NCI-H1105 treated with DMSO at 0.1 percent for 48 hours (cell line): ENCODE results near the gene EIF2D.
"Not testable (repeated sequence)": the region's sequence is repeated elsewhere in the genome, so short reads cannot be mapped to it uniquely, and the experiment has no call there.

Source experiments
- DNase-seq: peaks from one replicate; lab custom pipeline; 2025; lab: John Stamatoyannopoulos, UW

The EIF2D gene

GRCh38 chr1:206635080-206635977 lies 23.1 kb upstream of the EIF2D start, which contains the start of gene DYRK3:
Gene DYRK3, plus strand, starts transcription at chr1:206635536. Its CDS starts 168 bp downstream, at chr1:206635704.
- peak; percentile 93 for DNase-seq

DNA sequence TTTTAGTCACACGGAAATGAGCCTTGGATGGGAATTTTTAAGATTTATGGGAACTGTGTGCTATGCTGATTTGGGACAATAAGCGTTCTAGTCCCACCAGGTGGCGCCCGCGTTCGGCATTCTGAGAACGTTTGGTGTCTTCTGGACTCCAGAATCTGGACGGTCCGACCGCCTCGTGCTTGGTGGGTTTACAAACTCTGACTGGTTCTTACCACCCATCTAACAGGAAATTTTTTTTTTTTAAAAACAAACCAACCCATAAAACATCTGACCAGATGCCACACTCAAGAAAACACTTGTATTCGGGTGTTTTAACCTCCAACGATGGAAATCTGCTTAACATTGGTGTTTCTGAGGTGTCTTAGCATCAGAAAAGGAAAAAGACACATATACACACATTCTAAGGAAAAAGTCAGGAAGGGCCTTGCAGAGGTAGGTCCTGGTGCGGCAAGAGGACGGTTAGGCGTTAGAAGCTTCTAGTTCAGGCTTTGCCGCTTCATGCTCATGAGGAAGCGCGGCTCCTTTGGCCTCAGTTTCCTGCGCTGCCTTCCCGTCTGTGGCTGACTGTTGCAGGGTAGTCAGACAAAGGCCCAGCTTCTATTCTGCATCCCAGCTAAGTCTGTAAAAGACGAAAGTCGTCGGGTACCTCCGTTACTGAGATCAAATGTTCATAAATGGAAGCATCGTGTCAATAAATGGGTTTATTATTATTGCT lies 22.3 kb upstream of the EIF2D start:
- DNase-seq: peak; percentile 76

- DNase-seq: no peak
These were observed 21.4 kb upstream of the EIF2D start for GRCh38 chr1:206633708-206634121.

GRCh38 chr1:206631085-206631509 lies 18.8 kb upstream of the EIF2D start:
- peak; percentile 58 for DNase-seq

DNA sequence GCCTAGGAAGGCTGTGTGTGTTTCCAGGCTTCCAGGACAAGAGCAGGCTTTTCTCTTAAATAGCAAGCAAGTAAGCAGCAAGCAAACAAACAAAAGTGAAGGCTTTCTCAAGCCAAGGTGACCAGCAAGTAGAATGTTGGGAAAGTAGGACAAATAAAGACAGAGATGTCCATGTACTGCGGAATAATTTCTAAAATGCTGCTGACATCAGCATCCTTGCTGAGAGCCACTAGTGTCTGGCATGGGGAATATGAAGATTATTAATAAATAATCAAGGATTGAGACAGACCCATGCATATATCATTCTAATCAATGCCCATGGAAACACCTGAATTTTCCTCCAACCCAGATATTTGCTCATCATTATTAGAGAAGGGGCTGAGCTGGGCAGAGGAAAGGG lies 16.7 kb upstream of the EIF2D start:
- DNase-seq: no peak

GRCh38 chr1:206626396-206626795 lies 14.1 kb upstream of the EIF2D start:
- DNase-seq: not testable (repeated sequence)

GRCh38 chr1:206609229-206609991 lies 2.9 kb downstream of the EIF2D start:
- no peak for DNase-seq

DNA sequence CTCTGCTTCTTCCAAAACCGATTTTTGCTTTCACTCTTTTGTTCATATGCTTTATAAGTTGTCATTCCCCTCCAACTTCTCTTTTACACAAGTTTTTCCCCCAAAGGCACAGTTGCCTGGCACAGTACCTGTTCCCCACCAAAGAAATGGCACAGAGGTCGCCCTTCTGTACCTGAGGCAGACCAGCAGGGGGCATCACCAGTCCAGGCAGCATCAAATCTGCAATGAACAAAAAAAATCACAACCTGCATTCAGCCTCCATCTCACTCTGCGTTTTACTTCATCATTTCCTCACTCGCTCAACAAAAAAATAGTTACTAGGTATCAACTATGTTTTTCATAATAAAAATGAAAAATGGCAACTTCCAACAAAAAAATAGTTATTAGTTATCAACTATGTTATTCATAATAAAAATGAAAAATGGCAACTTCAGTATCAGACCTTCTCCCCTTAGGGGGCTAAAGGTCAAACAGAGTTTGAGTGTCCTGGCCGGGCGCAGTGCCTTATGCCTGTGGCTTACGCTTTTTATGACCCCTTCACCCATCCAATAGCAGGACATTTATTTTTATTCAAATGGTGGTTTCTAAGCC lies 4.1 kb downstream of the EIF2D start:
- DNase-seq: peak; percentile 39

- peak; percentile 33 for DNase-seq
These were observed 5.4 kb downstream of the EIF2D start for GRCh38 chr1:206606867-206607266.

GRCh38 chr1:206604861-206605260 lies 7.4 kb downstream of the EIF2D start:
- no peak for DNase-seq

- DNase-seq: no peak
These were observed 11.7 kb downstream of the EIF2D start for GRCh38 chr1:206600527-206600926.

DNA sequence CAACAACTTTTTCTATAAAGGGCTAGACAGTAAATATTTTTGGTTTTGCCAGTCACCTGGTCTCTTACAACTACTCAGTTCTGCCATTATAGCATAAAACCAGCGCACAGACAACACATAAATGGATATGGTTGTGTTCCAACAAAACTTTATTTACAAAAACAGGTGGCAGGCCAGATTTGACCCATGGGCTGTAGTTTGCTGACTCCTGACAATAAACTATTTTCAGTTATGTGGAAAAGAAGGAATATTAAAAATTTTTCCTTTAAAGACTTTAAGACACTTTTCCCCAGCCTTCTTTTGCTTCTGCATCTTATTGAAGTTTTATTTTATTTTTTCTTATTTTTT lies 16.0 kb downstream of the EIF2D start:
- DNase-seq: no peak

GRCh38 chr1:206595581-206596318 lies 16.5 kb downstream of the EIF2D start:
- no peak for DNase-seq

- DNase-seq: no peak
These were observed 18.8 kb downstream of the EIF2D start for GRCh38 chr1:206593351-206593925.

GRCh38 chr1:206591696-206592095 lies 20.6 kb downstream of the EIF2D start:
- no peak for DNase-seq

DNA sequence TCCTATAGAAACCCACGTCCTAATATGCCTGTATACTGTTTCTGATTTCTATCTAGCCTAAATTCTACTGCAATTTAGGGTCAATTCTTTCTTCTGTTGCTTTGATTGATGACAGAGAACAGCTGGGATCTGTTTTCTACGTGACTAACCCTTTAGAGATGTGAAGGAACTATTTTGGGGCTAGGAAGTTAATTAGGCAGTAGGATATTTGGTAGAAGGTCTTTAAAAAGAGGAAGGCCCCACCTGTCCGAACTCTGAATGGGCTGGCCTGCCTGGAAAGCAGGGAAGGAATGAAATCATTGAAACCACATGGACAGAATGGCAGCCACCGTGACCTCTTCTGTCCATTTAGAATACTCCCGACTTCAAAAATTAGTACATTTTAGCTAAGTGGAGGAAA lies 21.0 kb downstream of the EIF2D start:
- DNase-seq: no peak

- DNase-seq: no peak
These were observed 22.1 kb downstream of the EIF2D start for GRCh38 chr1:206590025-206590758.

- DNase-seq: no peak
These were observed 23.1 kb downstream of the EIF2D start for GRCh38 chr1:206589206-206589605.

- DNase-seq: no peak
These were observed 23.8 kb downstream of the EIF2D start for GRCh38 chr1:206588492-206588891.

GRCh38 chr1:206587904-206588303 lies 24.4 kb downstream of the EIF2D start:
- DNase-seq: no peak
